ACC112 (cell line): ENCODE measurements around the gene LRRC9.
"Not testable (repeated sequence)": the region's sequence is repeated elsewhere in the genome, so short reads cannot be mapped to it uniquely, and the experiment has no call there.

Experiments used
- H2AFZ ChIP-seq: fragments of 200-600 bp; sonication (generic); one replicate; pipeline ENCODE4 v1.6.0; 2017; ENCODE audit warnings: antibody characterized with exemption, low read length; ENCODE audit not compliant: unreplicated experiment
- H3K27ac ChIP-seq: fragments of 200-600 bp; sonication (generic); 2 replicates; pipeline ENCODE4 v1.5.1; 2014; ENCODE audit warnings: low read depth, mild to moderate bottlenecking, antibody characterized with exemption, low read length, moderate library complexity
- H3K27me3 ChIP-seq: fragments of 200-600 bp; sonication (generic); 2 replicates; pipeline ENCODE4 v1.6.1; 2014; ENCODE audit warnings: mild to moderate bottlenecking, antibody characterized with exemption, low read length, moderate library complexity, mixed read lengths; ENCODE audit not compliant: insufficient read depth
- H3K36me3 ChIP-seq: fragments of 200-600 bp; sonication (generic); 2 replicates; pipeline ENCODE4 v1.6.1; 2016; ENCODE audit warnings: mild to moderate bottlenecking, antibody characterized with exemption, low read length, moderate library complexity, mixed read lengths; ENCODE audit not compliant: insufficient read depth
- H3K4me1 ChIP-seq: fragments of 200-600 bp; sonication (generic); one replicate; pipeline ENCODE4 v1.6.1; 2016; ENCODE audit warnings: low read length, mixed read lengths; ENCODE audit not compliant: insufficient read depth, unreplicated experiment, control insufficient read depth
- H3K4me3 ChIP-seq: fragments of 200-600 bp; sonication (generic); 2 replicates; pipeline ENCODE4 v1.5.1; 2014; ENCODE audit warnings: mild to moderate bottlenecking, low read depth, low read length
- H3K79me2 ChIP-seq: fragments of 200-600 bp; sonication (generic); one replicate; pipeline ENCODE4 v1.6.0; 2016; ENCODE audit warnings: low read length; ENCODE audit not compliant: control insufficient read depth, unreplicated experiment, insufficient read depth

The LRRC9 gene

GRCh38 chr14:59998564-59998963 lies 78.6 kb downstream of the LRRC9 start:
- H3K4me1 ChIP-seq: peaks cover 16% of the 10 kb centered on the region
- H3K27ac ChIP-seq: peak overlapping the region; percentile 46
- H2AFZ ChIP-seq: peak overlapping the region; percentile 9
- H3K4me3 ChIP-seq: peak overlapping the region; percentile 40; the same call in 1 of the 2 replicates
- no peaks in the 10 kb centered on the region for H3K36me3 ChIP-seq
- H3K27me3 ChIP-seq: no peaks in the 10 kb centered on the region
- no peaks in the 10 kb centered on the region for H3K79me2 ChIP-seq

- no peaks in the 10 kb centered on the region for H3K36me3 ChIP-seq
- no peaks in the 10 kb centered on the region for H3K79me2 ChIP-seq
- no peak overlapping the region for H3K27ac ChIP-seq
- no peak overlapping the region for H3K4me3 ChIP-seq
- H3K4me1 ChIP-seq: peaks cover 7% of the 10 kb centered on the region
- H2AFZ ChIP-seq: no peak overlapping the region
- no peaks in the 10 kb centered on the region for H3K27me3 ChIP-seq
Observed at GRCh38 chr14:60002819-60003492, 83.0 kb downstream of the LRRC9 start.

- peaks cover 9% of the 10 kb centered on the region for H3K4me1 ChIP-seq
- no peaks in the 10 kb centered on the region for H3K27me3 ChIP-seq
- no peaks in the 10 kb centered on the region for H3K79me2 ChIP-seq
- H3K36me3 ChIP-seq: no peaks in the 10 kb centered on the region
- no peak overlapping the region for H3K27ac ChIP-seq
- no peak overlapping the region for H3K4me3 ChIP-seq
- no peak overlapping the region for H2AFZ ChIP-seq
Observed at GRCh38 chr14:60003991-60004390, 84.0 kb downstream of the LRRC9 start.

- Histone ChIP-seq H3K27ac (no peak overlapping the region), H2AFZ (no peak overlapping the region), H3K4me3 (no peak overlapping the region), H3K79me2 (no peaks in the 10 kb centered on the region), H3K27me3 (no peaks in the 10 kb centered on the region), H3K4me1 (peaks cover 9% of the 10 kb centered on the region), H3K36me3 (no peaks in the 10 kb centered on the region)
Observed at GRCh38 chr14:60008042-60008441, 88.1 kb downstream of the LRRC9 start.

- not testable (repeated sequence) for H3K27me3 ChIP-seq, H3K4me3 ChIP-seq, H3K4me1 ChIP-seq, H3K79me2 ChIP-seq, H3K36me3 ChIP-seq, H2AFZ ChIP-seq, H3K27ac ChIP-seq
Observed at GRCh38 chr14:60010263-60010662, 90.3 kb downstream of the LRRC9 start.

- H3K27me3 ChIP-seq: no peaks in the 10 kb centered on the region
- no peak overlapping the region for H3K4me3 ChIP-seq
- H3K27ac ChIP-seq: no peak overlapping the region
- H3K79me2 ChIP-seq: no peaks in the 10 kb centered on the region
- H3K4me1 ChIP-seq: no peaks in the 10 kb centered on the region
- H3K36me3 ChIP-seq: no peaks in the 10 kb centered on the region
- H2AFZ ChIP-seq: no peak overlapping the region
Observed at GRCh38 chr14:60014402-60014801, 94.5 kb downstream of the LRRC9 start.

- no peaks in the 10 kb centered on the region for H3K4me1 ChIP-seq
- no peak overlapping the region for H2AFZ ChIP-seq
- H3K4me3 ChIP-seq: no peak overlapping the region
- H3K79me2 ChIP-seq: no peaks in the 10 kb centered on the region
- H3K27me3 ChIP-seq: no peaks in the 10 kb centered on the region
- no peaks in the 10 kb centered on the region for H3K36me3 ChIP-seq
- H3K27ac ChIP-seq: no peak overlapping the region
Observed at GRCh38 chr14:60021619-60022018, 101.7 kb downstream of the LRRC9 start.

- Histone ChIP-seq H3K27ac (no peak overlapping the region), H2AFZ (no peak overlapping the region), H3K27me3 (no peaks in the 10 kb centered on the region), H3K79me2 (no peaks in the 10 kb centered on the region), H3K36me3 (no peaks in the 10 kb centered on the region), H3K4me3 (no peak overlapping the region), H3K4me1 (no peaks in the 10 kb centered on the region)
Observed at GRCh38 chr14:60025571-60025970, 105.6 kb downstream of the LRRC9 start.

GRCh38 chr14:60035177-60035576 lies 115.2 kb downstream of the LRRC9 start:
- Histone ChIP-seq H3K27ac (no peak overlapping the region), H3K27me3 (no peaks in the 10 kb centered on the region), H2AFZ (no peak overlapping the region), H3K79me2 (no peaks in the 10 kb centered on the region), H3K4me3 (no peak overlapping the region), H3K4me1 (no peaks in the 10 kb centered on the region), H3K36me3 (no peaks in the 10 kb centered on the region)

GRCh38 chr14:60047976-60048375 lies 128.0 kb downstream of the LRRC9 start:
- H3K36me3 ChIP-seq, H3K27me3 ChIP-seq, H2AFZ ChIP-seq, H3K4me3 ChIP-seq, H3K27ac ChIP-seq, H3K79me2 ChIP-seq, H3K4me1 ChIP-seq: not testable (repeated sequence)

GRCh38 chr14:60051721-60052221 lies 131.8 kb downstream of the LRRC9 start:
- H3K4me1 ChIP-seq: no peaks in the 10 kb centered on the region

More at GRCh38 chr14:60051721-60052221, 131.8 kb downstream of the LRRC9 start:
- Histone ChIP-seq H3K36me3 (no peaks in the 10 kb centered on the region), H3K79me2 (no peaks in the 10 kb centered on the region), H3K4me3 (no peak overlapping the region), H3K27ac (no peak overlapping the region), H2AFZ (no peak overlapping the region), H3K27me3 (no peaks in the 10 kb centered on the region)
